H9 (cell line): ENCODE measurements around the gene SPIN2B. TPM values are rescaled to one million over a fixed set of nuclear protein-coding genes. Genes with fewer than 3 reads are reported as not detected.
"Not testable (repeated sequence)": the region's sequence is repeated elsewhere in the genome, so short reads cannot be mapped to it uniquely, and the experiment has no call there.

ENCODE experiments used
- DNase-seq: peaks from one replicate; pipeline ENCODE4 v3.0.0-alpha.2; 2017
- H2AFZ ChIP-seq: one replicate; pipeline ENCODE4 v1.6.1; 2013; ENCODE audit warnings: mild to moderate bottlenecking, low read length, control low read depth, moderate library complexity
- H2AK5ac ChIP-seq: 2 replicates; pipeline ENCODE4 v1.6.1; 2013; ENCODE audit warnings: low read length, control low read depth, mixed read lengths; ENCODE audit not compliant: insufficient read length
- H2BK120ac ChIP-seq: one replicate; pipeline ENCODE4 v1.6.1; 2013; ENCODE audit warnings: low read depth, mild to moderate bottlenecking, low read length, control low read depth, inconsistent platforms; ENCODE audit not compliant: poor library complexity, severe bottlenecking
- H2BK12ac ChIP-seq: 2 replicates; pipeline ENCODE4 v1.6.1; 2013; ENCODE audit warnings: low read length, control low read depth, mixed read lengths, low read depth; ENCODE audit not compliant: insufficient read length
- H2BK15ac ChIP-seq: 2 replicates; pipeline ENCODE4 v1.6.1; 2013; ENCODE audit warnings: low read depth, low read length, control low read depth
- H2BK20ac ChIP-seq: one replicate; pipeline ENCODE4 v1.6.1; 2013; ENCODE audit warnings: low read depth, mild to moderate bottlenecking, low read length, control low read depth, inconsistent platforms; ENCODE audit not compliant: poor library complexity, severe bottlenecking
- H2BK5ac ChIP-seq: 2 replicates; pipeline ENCODE4 v1.6.1; 2013; ENCODE audit warnings: low read length, control low read depth, mixed read lengths; ENCODE audit not compliant: insufficient read length
- H3K14ac ChIP-seq: 2 replicates; pipeline ENCODE4 v1.6.1; 2013; ENCODE audit warnings: low read length, control low read depth; ENCODE audit not compliant: insufficient read depth
- H3K18ac ChIP-seq: 2 replicates; pipeline ENCODE4 v1.6.1; 2013; ENCODE audit warnings: low read depth, mild to moderate bottlenecking, mixed read lengths, low read length, control low read depth; ENCODE audit not compliant: insufficient read length
- H3K23ac ChIP-seq: 2 replicates; pipeline ENCODE4 v1.6.1; 2013; ENCODE audit warnings: low read length, control low read depth, mixed read lengths, low read depth; ENCODE audit not compliant: insufficient read length
- H3K23me2 ChIP-seq: 2 replicates; pipeline ENCODE4 v1.6.1; 2013; ENCODE audit warnings: low read depth, mild to moderate bottlenecking, mixed read lengths, low read length, control low read depth; ENCODE audit not compliant: insufficient read length, poor library complexity, severe bottlenecking
- H3K27ac ChIP-seq: 2 replicates; pipeline ENCODE4 v1.5.1; 2013; ENCODE audit warnings: low read length, control low read depth, mixed read lengths, low read depth; ENCODE audit not compliant: insufficient read length
- H3K27me3 ChIP-seq: 2 replicates; pipeline ENCODE4 v1.6.1; 2013; ENCODE audit warnings: low read length, control low read depth, inconsistent platforms; ENCODE audit not compliant: insufficient read depth
- H3K4ac ChIP-seq: 2 replicates; pipeline ENCODE4 v1.6.1; 2013; ENCODE audit warnings: low read depth, mild to moderate bottlenecking, control low read depth, inconsistent platforms, low read length, moderate library complexity
- H3K4me1 ChIP-seq: 2 replicates; pipeline ENCODE4 v1.6.1; 2013; ENCODE audit warnings: low read length, control low read depth, inconsistent platforms; ENCODE audit not compliant: insufficient read depth
- H3K4me2 ChIP-seq: 2 replicates; pipeline ENCODE4 v1.6.1; 2013; ENCODE audit warnings: low read length, control low read depth, mixed read lengths; ENCODE audit not compliant: insufficient read length, insufficient read depth
- H3K56ac ChIP-seq: 2 replicates; pipeline ENCODE4 v1.6.1; 2013; ENCODE audit warnings: low read depth, mild to moderate bottlenecking, mixed read lengths, low read length, control low read depth; ENCODE audit not compliant: insufficient read length
- H3K79me1 ChIP-seq: 2 replicates; pipeline ENCODE4 v1.6.1; 2013; ENCODE audit warnings: low read depth, mild to moderate bottlenecking, moderate library complexity, low read length, control low read depth, inconsistent platforms; ENCODE audit not compliant: insufficient read depth, poor library complexity, severe bottlenecking
- H3K79me2 ChIP-seq: 2 replicates; pipeline ENCODE4 v1.6.1; 2013; ENCODE audit warnings: low read length, control low read depth, inconsistent platforms; ENCODE audit not compliant: insufficient read depth
- H3K9ac ChIP-seq: 2 replicates; pipeline ENCODE4 v1.6.1; 2013; ENCODE audit warnings: low read length, control low read depth, mixed read lengths; ENCODE audit not compliant: insufficient read length; ENCODE audit errors: extremely low read depth
- H3K9me3 ChIP-seq: one replicate; pipeline ENCODE4 v1.6.1; 2013; ENCODE audit warnings: low read depth, low read length, inconsistent platforms; ENCODE audit not compliant: control insufficient read depth
- H3T11ph ChIP-seq: one replicate; pipeline ENCODE4 v1.6.1; 2013; ENCODE audit warnings: mild to moderate bottlenecking, low read length, control low read depth, inconsistent platforms
- H4K20me1 ChIP-seq: one replicate; pipeline ENCODE4 v1.6.1; 2013; ENCODE audit not compliant: control insufficient read depth, insufficient read length, insufficient read depth
- H4K5ac ChIP-seq: 2 replicates; pipeline ENCODE4 v1.6.1; 2013; ENCODE audit warnings: low read depth, mild to moderate bottlenecking, mixed read lengths, low read length, control low read depth; ENCODE audit not compliant: insufficient read length
- H4K8ac ChIP-seq: replicated peaks from 2 replicates; pipeline ENCODE4 v1.6.1; 2013; ENCODE audit warnings: low read length, control low read depth, mixed read lengths, low read depth; ENCODE audit not compliant: insufficient read length
- H4K91ac ChIP-seq: 2 replicates; pipeline ENCODE4 v1.6.1; 2013; ENCODE audit warnings: low read depth, mild to moderate bottlenecking, moderate library complexity, mixed read lengths, low read length, control low read depth; ENCODE audit not compliant: insufficient read length
- H3K27ac Mint-ChIP-seq, 3 experiments: 2 replicates in 2 of 3; 3 replicates in 1 of 3; pipeline ENCODE4 v1.8.0; 2020 to 2021; ENCODE audit warnings: mixed read lengths in 3 of 3, mild to moderate bottlenecking in 1 of 3, moderate library complexity in 1 of 3
- H3K27me3 Mint-ChIP-seq: 2 replicates; pipeline ENCODE4 v1.8.0; 2021; ENCODE audit warnings: low read depth, mild to moderate bottlenecking, moderate library complexity, mixed read lengths
- H3K36me3 Mint-ChIP-seq, 3 experiments: 2 replicates in 2 of 3; 3 replicates in 1 of 3; pipeline ENCODE4 v1.8.0; 2020 to 2021; ENCODE audit warnings: low read depth in 3 of 3, mixed read lengths in 3 of 3; ENCODE audit not compliant: insufficient read depth in 1 of 3
- H3K4me1 Mint-ChIP-seq, 2 experiments: 2 replicates each; pipeline ENCODE4 v1.8.0; 2020; ENCODE audit warnings: mixed read lengths in 2 of 2
- H3K4me3 Mint-ChIP-seq, 2 experiments: 2 replicates in 1 of 2; 3 replicates in 1 of 2; pipeline ENCODE4 v1.8.0; 2020 to 2021; ENCODE audit warnings: mild to moderate bottlenecking in 2 of 2, mixed read lengths in 2 of 2, moderate library complexity in 1 of 2
- H3K9me3 Mint-ChIP-seq, 2 experiments: 2 replicates in 1 of 2; 3 replicates in 1 of 2; pipeline ENCODE4 v1.8.0; 2020; ENCODE audit warnings: mild to moderate bottlenecking in 2 of 2, mixed read lengths in 2 of 2, moderate library complexity in 1 of 2
- WGBS: extraction: QIAGEN DNeasy Blood & Tissue Kit; methylation state at CpG from one replicate; pipeline ENCODE4 v1.1.7; 2013; ENCODE audit warnings: missing lambda C conversion rate, low lambda C conversion rate, mixed read lengths; ENCODE audit not compliant: insufficient read length; ENCODE audit errors: extremely low coverage; 5-methylcytosine and 5-hydroxymethylcytosine counted together
- total RNA-seq: library from RNA; stranded (reverse); gene quantifications from 2 replicates; pipeline ENCODE4 v1.2.1, GENCODE V29; 2021

SPIN2B gene
- total RNA-seq, 1 experiment from 2014 or later, result 15.0 TPM

DNA sequence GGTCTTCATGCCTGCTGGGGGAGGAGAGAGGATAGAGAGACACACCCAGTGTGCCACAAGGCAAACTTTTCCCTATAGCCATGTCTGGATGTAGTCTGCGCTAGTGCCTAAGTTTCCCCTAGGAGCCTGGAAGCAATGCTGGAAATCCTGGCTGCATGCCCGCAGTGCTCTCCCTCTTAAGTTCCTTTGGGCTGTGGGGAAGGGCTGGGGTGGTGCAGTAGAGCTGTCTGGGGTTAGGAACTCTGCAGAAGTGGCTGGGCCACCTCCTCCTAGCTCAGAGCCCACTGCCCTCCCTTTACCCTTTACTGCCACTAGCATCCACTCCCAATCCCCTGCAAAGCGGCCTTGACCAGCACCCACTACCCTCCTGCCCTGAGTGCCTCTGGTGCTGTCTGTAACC is 15.2 kb upstream of the SPIN2B start:
- peak overlapping the region in 1 of 3 experiments; percentile 90; a peak in 3 of 7 replicates for H3K27ac Mint-ChIP-seq
- peak overlapping the region; percentile 68 for H3K4me2 ChIP-seq

More for the DNA sequence above, 15.2 kb upstream of the SPIN2B start:
- not testable (repeated sequence) for H3K27me3 ChIP-seq, H2BK15ac ChIP-seq, H4K8ac ChIP-seq, H2BK12ac ChIP-seq, DNase-seq, H4K20me1 ChIP-seq, H3K4me1 ChIP-seq, H3K27ac ChIP-seq, H3K27me3 Mint-ChIP-seq, H3K4ac ChIP-seq, H3K9me3 ChIP-seq, H2AK5ac ChIP-seq, H4K5ac ChIP-seq, H3K79me1 ChIP-seq, H3T11ph ChIP-seq, H4K91ac ChIP-seq, H2BK20ac ChIP-seq, H2BK120ac ChIP-seq, H2AFZ ChIP-seq, H3K14ac ChIP-seq, H3K79me2 ChIP-seq, H3K18ac ChIP-seq, H2BK5ac ChIP-seq, H3K23me2 ChIP-seq, H3K56ac ChIP-seq, H3K23ac ChIP-seq
- H3K36me3 Mint-ChIP-seq, result peaks cover 0 to 22% (median 19%) of the 10 kb centered on the region in 3 experiments; a peak in 6 of 7 replicates
- H3K9me3 Mint-ChIP-seq, result peaks cover 55 to 70% of the 10 kb centered on the region in 2 experiments
- peaks cover 14 to 22% of the 10 kb centered on the region in 2 experiments for H3K4me1 Mint-ChIP-seq
- peak overlapping the region; percentile 63 to 78 for H3K4me3 Mint-ChIP-seq
- no CpG with 5 or more reads among the region's 3 CpGs for WGBS
- H3K9ac ChIP-seq, result peak overlapping the region; percentile 26
